ENCODE results near the gene SH3RF3.

SH3RF3 gene

DNA sequence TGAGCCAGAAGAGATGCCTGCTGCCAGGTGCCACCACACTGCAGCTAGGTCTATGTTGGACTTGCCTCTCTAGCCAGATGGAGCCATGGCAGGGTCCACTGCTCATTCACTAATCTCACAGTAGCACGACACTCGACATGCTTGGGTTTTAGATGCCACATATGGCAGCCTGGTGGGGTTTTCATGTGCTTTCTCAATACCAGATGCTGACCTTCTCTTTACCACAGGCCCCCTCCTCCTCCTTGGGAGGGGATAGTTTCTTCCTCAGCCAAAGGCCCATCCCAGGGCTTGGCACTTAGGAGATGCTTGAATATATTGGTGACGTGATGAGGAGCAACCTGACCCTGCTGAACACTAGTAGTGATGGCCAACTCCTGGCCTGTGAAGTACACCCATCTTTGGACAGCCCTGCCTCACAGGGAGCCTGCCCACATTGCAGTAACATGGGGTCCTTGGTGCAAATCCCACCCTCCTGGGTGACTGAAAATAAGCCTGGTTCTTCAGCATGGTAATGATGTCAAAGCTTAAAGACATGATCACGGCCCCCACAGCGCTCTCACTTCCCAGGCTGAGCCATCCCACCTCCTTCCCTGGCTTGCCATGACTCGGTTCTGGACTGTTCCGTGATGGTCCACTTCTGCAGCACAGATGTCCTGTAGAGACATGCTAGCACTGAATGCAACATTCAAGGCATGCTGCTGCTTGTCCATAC, 227.5 kb downstream of the SH3RF3 start:
- DNase-seq (ENCODE audit: low read depth) = no peak
- TF ChIP-seq, protein P1, sequence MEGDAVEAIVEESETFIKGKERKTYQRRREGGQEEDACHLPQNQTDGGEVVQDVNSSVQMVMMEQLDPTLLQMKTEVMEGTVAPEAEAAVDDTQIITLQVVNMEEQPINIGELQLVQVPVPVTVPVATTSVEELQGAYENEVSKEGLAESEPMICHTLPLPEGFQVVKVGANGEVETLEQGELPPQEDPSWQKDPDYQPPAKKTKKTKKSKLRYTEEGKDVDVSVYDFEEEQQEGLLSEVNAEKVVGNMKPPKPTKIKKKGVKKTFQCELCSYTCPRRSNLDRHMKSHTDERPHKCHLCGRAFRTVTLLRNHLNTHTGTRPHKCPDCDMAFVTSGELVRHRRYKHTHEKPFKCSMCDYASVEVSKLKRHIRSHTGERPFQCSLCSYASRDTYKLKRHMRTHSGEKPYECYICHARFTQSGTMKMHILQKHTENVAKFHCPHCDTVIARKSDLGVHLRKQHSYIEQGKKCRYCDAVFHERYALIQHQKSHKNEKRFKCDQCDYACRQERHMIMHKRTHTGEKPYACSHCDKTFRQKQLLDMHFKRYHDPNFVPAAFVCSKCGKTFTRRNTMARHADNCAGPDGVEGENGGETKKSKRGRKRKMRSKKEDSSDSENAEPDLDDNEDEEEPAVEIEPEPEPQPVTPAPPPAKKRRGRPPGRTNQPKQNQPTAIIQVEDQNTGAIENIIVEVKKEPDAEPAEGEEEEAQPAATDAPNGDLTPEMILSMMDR (IDR thresholded peaks at IDR 0.05; ENCODE audit: low read depth, low read length, missing control alignments) = no peak

GRCh38 chr2:109364217-109364616, 235.2 kb downstream of the SH3RF3 start:
- DNase-seq (ENCODE audit: low read depth) = no peak
- H3K4me3 ChIP-seq (ENCODE audit: low read depth, low read length) = no peak overlapping the region
- TF ChIP-seq, protein P1 (IDR thresholded peaks at IDR 0.05; ENCODE audit: low read depth, low read length, missing control alignments) = no peak

More for the DNA sequence above, 227.5 kb downstream of the SH3RF3 start:
- no peak overlapping the region for H3K4me3 ChIP-seq (ENCODE audit: low read depth, low read length)

DNA sequence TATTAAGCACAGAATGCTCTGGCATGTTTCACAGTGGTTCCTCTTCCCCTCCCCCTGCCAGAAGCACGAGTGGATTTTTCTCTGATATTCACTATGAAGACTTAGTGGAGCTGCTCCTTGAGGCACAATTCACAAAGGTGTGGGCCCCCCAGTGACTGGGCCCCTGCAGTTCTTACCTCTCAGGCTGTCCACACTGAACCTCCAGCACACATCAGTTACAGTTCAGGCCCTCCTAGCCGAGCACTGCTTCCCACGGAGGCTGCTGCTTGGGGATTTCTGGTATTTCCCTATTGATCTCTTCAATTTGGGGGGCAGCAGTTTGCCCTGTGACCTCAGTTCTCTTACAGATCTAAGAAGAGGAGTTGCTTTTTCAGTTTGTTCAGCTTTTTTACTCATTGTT, 236.1 kb downstream of the SH3RF3 start:
- no peak for DNase-seq (ENCODE audit: low read depth)
- TF ChIP-seq, protein P1 (IDR thresholded peaks at IDR 0.05; ENCODE audit: low read depth, low read length, missing control alignments) = no peak
- H3K4me3 ChIP-seq (ENCODE audit: low read depth, low read length) = no peak overlapping the region

- H3K4me3 ChIP-seq (ENCODE audit: low read depth, low read length) = no peak overlapping the region
- DNase-seq (ENCODE audit: low read depth) = no peak
- TF ChIP-seq, protein P1 (IDR thresholded peaks at IDR 0.05; ENCODE audit: low read depth, low read length, missing control alignments) = no peak
Observed at GRCh38 chr2:109367683-109368082, 238.7 kb downstream of the SH3RF3 start.

DNA sequence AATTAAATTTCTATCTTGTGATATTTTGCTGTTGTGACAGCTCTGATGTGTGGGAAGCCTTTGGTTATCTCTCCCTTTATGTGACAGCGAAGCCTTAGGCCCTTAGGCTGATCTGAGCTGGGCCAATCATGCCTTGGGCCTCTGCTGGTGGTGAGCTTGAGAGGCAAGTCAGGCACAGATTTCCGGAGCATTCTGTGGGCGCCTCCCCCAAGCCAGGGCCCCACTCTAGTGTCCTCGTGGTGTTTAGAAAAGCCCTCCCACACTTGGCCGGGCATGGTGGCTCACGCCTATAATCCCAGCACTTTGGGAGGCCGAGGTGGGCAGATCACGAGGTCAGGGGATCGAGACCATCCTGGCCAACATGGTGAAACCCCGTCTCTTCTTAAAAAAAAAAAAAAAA, 239.8 kb downstream of the SH3RF3 start:
- DNase-seq (ENCODE audit: low read depth) = no peak
- TF ChIP-seq, protein P1 (IDR thresholded peaks at IDR 0.05; ENCODE audit: low read depth, low read length, missing control alignments) = no peak
- H3K4me3 ChIP-seq (ENCODE audit: low read depth, low read length) = no peak overlapping the region

- H3K4me3 ChIP-seq (ENCODE audit: low read depth, low read length) = no peak overlapping the region
- TF ChIP-seq, protein P1 (IDR thresholded peaks at IDR 0.05; ENCODE audit: low read depth, low read length, missing control alignments) = no peak
- no peak for DNase-seq (ENCODE audit: low read depth)
Observed at GRCh38 chr2:109369671-109370191, 240.7 kb downstream of the SH3RF3 start.
